NCI-H187 treated with DMSO at 0.1 percent for 48 hours (cell line): Measurements from ENCODE around the gene PRAMEF13.
"Not testable (repeated sequence)": the region's sequence is repeated elsewhere in the genome, so short reads cannot be mapped to it uniquely, and the experiment has no call there.

Experiments used
- DNase-seq: peaks from one replicate; lab custom pipeline; 2025; lab: John Stamatoyannopoulos, UW

Gene PRAMEF13

DNA sequence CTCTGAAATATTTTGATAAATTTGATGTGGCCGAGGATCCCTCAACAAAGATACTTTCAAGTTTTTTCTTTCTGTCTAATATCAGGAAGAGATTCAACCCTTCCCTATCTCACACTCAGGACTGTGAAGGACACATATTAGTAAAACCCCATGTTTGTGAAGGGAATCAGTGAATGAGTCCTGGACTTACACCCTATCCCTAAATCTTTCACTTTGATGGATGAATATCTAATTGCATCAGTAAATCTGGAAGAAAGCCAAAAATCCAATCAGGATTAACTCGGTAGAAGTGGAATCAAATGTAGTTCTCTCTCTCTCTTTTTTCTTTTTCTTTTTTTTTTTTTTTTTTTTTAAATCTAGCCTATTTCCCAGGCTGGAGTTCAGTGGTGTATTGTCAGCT is 29.7 kb downstream of the PRAMEF13 start, which contains the start of gene PRAMEF9:
Gene PRAMEF9 (plus strand): TSS at position 301 of the 400 bp plus-strand sequence. CDS start 3,433 bp downstream, outside the sequence.
- DNase-seq, result not testable (repeated sequence)

DNA sequence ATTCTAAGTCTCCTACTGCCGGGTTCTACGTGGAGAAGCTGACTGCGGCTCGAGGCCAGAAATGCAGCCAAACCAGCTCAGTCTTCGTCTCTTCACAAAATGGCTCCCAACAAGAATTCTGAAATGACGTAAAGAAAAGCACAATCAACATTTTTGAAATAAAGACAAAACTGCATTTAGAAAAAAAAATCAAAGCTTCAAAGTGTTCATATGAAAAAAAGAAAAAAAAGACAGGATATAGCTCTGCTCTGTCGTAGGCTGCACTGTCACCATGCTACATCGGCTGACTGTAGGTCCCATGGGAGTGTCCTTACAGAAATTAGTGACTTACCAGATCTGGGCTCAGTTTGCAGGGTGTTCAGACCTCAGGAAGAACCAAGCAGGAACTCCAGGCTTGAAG is 35.7 kb downstream of the PRAMEF13 start, which contains the start of gene HNRNPCL4:
Gene HNRNPCL4 (minus strand): TSS at position 101 of the 400 bp plus-strand sequence. CDS start 164 bp downstream, outside the sequence.
- not testable (repeated sequence) for DNase-seq

DNA sequence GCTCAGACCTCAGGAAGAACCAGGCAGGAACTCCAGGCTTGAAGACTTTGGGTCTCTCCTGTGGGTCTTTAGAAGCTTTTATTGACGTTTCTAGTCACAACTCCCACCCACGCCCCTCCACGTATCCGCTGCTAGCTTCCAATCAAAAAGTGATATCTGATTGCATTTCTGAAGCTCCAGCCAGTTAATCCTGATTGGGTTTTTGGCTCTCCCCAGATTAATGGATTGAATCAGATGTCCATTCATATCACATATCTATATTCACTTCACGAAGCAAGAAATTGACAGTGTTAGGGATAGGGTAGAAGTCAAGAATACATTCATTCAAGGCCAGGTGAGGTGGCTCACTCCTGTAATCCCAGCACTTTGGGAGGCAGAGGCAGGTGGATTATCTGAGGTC is 45.3 kb downstream of the PRAMEF13 start, which contains the start of gene PRAMEF26:
Gene PRAMEF26 (minus strand): TSS at position 101 of the 400 bp plus-strand sequence. CDS start 2,914 bp downstream, outside the sequence.
- DNase-seq, result not testable (repeated sequence)
